Activated T-helper 17 cell treated with anti-CD3 and anti-CD28 coated beads, Interleukin-2, amount 50 U/mL, for 72 hours (primary cell): ENCODE measurements around the gene PGGT1B. TPM values are rescaled to one million over a fixed set of nuclear protein-coding genes. Genes with fewer than 3 reads are reported as not detected.

Experiments
- ATAC-seq: fragments of 150-1000 bp; cut with Tn5 transposase; replicated peaks from 2 replicates; pipeline ENCODE4 v1.10.0; 2021; ENCODE audit warnings: mild to moderate bottlenecking, moderate library complexity
- H3K27ac Mint-ChIP-seq: one replicate; pipeline ENCODE4 v1.8.0; 2022; ENCODE audit warnings: mixed read lengths
- H3K27me3 Mint-ChIP-seq: one replicate; pipeline ENCODE4 v1.8.0; 2022; ENCODE audit warnings: mixed read lengths
- H3K36me3 Mint-ChIP-seq: one replicate; pipeline ENCODE4 v1.8.0; 2022; ENCODE audit warnings: low read depth, mild to moderate bottlenecking, mixed read lengths
- H3K4me1 Mint-ChIP-seq: one replicate; pipeline ENCODE4 v1.8.0; 2022; ENCODE audit warnings: mixed read lengths
- H3K4me3 Mint-ChIP-seq: one replicate; pipeline ENCODE4 v1.8.0; 2022; ENCODE audit warnings: mild to moderate bottlenecking, mixed read lengths
- H3K9me3 Mint-ChIP-seq: one replicate; pipeline ENCODE4 v1.8.0; 2022; ENCODE audit warnings: mixed read lengths
- total RNA-seq, 2 donors: library from RNA; stranded (reverse); gene quantifications; one replicate each; pipeline ENCODE4 v1.2.3, GENCODE V29; 2022

Gene PGGT1B
- total RNA-seq, 2 donors from 2014 or later, result 33.7 to 42.9 TPM

- no peaks in the 10 kb centered on the region for H3K9me3 Mint-ChIP-seq
- H3K4me3 Mint-ChIP-seq, result no peak overlapping the region
- peaks cover 95% of the 10 kb centered on the region for H3K36me3 Mint-ChIP-seq
- no peak overlapping the region for H3K27ac Mint-ChIP-seq
- no peaks in the 10 kb centered on the region for H3K4me1 Mint-ChIP-seq
- ATAC-seq, result no peak
- H3K27me3 Mint-ChIP-seq, result no peaks in the 10 kb centered on the region
Observed at GRCh38 chr5:115231598-115231997, 31.1 kb downstream of the PGGT1B start.

- H3K4me3 Mint-ChIP-seq, result no peak overlapping the region
- no peaks in the 10 kb centered on the region for H3K27me3 Mint-ChIP-seq
- H3K27ac Mint-ChIP-seq, result no peak overlapping the region
- no peaks in the 10 kb centered on the region for H3K4me1 Mint-ChIP-seq
- peaks cover 86% of the 10 kb centered on the region for H3K36me3 Mint-ChIP-seq
- no peak for ATAC-seq
- no peaks in the 10 kb centered on the region for H3K9me3 Mint-ChIP-seq
Observed at GRCh38 chr5:115229606-115230005, 33.1 kb downstream of the PGGT1B start.

DNA sequence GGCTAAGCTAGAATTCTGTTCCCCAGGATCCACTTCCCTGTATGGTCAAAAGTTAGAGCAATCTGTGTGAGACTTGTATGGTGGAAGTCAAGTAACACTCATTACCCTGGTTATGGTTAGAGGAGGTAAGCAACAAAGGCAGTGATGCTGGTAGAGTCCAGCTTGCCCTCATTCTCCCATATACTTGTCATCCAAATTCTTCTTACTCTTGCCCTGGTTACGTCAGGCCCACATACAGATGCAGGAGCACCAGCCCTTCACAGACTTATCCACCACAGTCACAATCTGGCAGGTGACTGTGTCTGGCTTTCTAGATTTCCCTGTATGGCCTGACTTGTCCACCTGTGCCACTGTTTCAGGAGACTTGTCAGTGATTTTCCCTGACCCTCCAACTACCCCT, 35.4 kb downstream of the PGGT1B start:
- H3K9me3 Mint-ChIP-seq, result no peaks in the 10 kb centered on the region
- H3K36me3 Mint-ChIP-seq, result peaks cover 85% of the 10 kb centered on the region
- no peak for ATAC-seq
- no peak overlapping the region for H3K4me3 Mint-ChIP-seq
- H3K4me1 Mint-ChIP-seq, result no peaks in the 10 kb centered on the region
- H3K27ac Mint-ChIP-seq, result no peak overlapping the region
- no peaks in the 10 kb centered on the region for H3K27me3 Mint-ChIP-seq

DNA sequence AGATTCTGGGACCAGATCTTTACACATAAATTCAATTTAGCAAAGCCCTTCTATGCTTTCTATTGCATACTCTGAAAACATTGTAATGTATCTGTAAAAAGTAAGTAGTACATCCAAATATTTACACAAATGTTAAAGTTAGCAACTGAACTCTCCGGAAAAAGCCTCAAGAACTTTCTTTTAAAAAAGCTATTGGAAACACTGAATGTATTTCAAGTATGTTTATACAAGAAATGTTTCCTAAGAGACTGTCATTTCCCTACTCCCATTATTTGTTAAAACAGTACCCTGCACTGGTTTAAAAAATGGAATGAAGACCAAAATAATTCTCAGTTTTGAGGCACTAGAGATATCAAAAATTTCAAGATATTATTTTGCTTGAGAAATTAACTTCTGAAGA, 48.1 kb downstream of the PGGT1B start:
- no peaks in the 10 kb centered on the region for H3K9me3 Mint-ChIP-seq
- peaks cover 81% of the 10 kb centered on the region for H3K36me3 Mint-ChIP-seq
- H3K27me3 Mint-ChIP-seq, result no peaks in the 10 kb centered on the region
- H3K27ac Mint-ChIP-seq, result no peak overlapping the region
- H3K4me1 Mint-ChIP-seq, result peaks cover 4% of the 10 kb centered on the region
- no peak overlapping the region for H3K4me3 Mint-ChIP-seq
- no peak for ATAC-seq

DNA sequence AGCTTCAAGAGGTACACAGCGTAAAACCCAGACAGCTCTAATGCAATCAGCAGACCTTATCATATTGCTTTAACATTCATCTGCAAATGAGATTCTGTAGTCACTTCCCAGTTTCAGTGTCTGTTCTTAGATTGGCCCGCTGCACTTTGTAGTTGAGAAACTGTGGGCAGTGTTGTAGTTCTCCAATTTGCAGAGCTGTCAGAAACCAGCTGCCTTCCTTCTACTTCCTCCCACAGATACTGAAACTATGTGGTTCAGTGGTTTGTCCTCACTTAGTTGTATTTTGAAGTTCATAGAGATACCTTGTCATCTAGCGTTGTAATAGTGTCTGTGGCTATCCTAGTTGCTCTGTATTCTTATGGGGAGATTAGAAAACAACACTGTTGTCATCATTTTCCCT, 53.4 kb downstream of the PGGT1B start:
- Mint-ChIP-seq H3K27me3 (no peaks in the 10 kb centered on the region), H3K4me1 (peaks cover 8% of the 10 kb centered on the region), H3K4me3 (no peak overlapping the region), H3K9me3 (no peaks in the 10 kb centered on the region), H3K36me3 (peaks cover 60% of the 10 kb centered on the region), H3K27ac (peak overlapping the region; percentile 53)
- peak; percentile 97 for ATAC-seq

GRCh38 chr5:115202952-115203351, 59.7 kb downstream of the PGGT1B start:
- Mint-ChIP-seq H3K27me3 (no peaks in the 10 kb centered on the region), H3K9me3 (no peaks in the 10 kb centered on the region), H3K4me3 (no peak overlapping the region), H3K4me1 (no peaks in the 10 kb centered on the region), H3K36me3 (peaks cover 6% of the 10 kb centered on the region), H3K27ac (no peak overlapping the region)
- no peak for ATAC-seq

- H3K36me3 Mint-ChIP-seq, result no peaks in the 10 kb centered on the region
- H3K4me3 Mint-ChIP-seq, result no peak overlapping the region
- ATAC-seq, result no peak
- no peaks in the 10 kb centered on the region for H3K9me3 Mint-ChIP-seq
- H3K27me3 Mint-ChIP-seq, result no peaks in the 10 kb centered on the region
- no peak overlapping the region for H3K27ac Mint-ChIP-seq
- no peaks in the 10 kb centered on the region for H3K4me1 Mint-ChIP-seq
Observed at GRCh38 chr5:115196161-115196560, 66.5 kb downstream of the PGGT1B start.

GRCh38 chr5:115194676-115195075, 68.0 kb downstream of the PGGT1B start:
- no peaks in the 10 kb centered on the region for H3K27me3 Mint-ChIP-seq

GRCh38 chr5:115193295-115193694, 69.4 kb downstream of the PGGT1B start:
- Mint-ChIP-seq H3K36me3 (no peaks in the 10 kb centered on the region), H3K4me3 (no peak overlapping the region), H3K27me3 (no peaks in the 10 kb centered on the region), H3K4me1 (no peaks in the 10 kb centered on the region), H3K27ac (no peak overlapping the region), H3K9me3 (no peaks in the 10 kb centered on the region)
- ATAC-seq, result no peak

More at GRCh38 chr5:115194676-115195075, 68.0 kb downstream of the PGGT1B start:
- no peaks in the 10 kb centered on the region for H3K9me3 Mint-ChIP-seq
- no peak for ATAC-seq
- no peaks in the 10 kb centered on the region for H3K4me1 Mint-ChIP-seq
- no peak overlapping the region for H3K27ac Mint-ChIP-seq
- no peak overlapping the region for H3K4me3 Mint-ChIP-seq
- H3K36me3 Mint-ChIP-seq, result no peaks in the 10 kb centered on the region

GRCh38 chr5:115192098-115192497, 70.6 kb downstream of the PGGT1B start:
- no peaks in the 10 kb centered on the region for H3K36me3 Mint-ChIP-seq
- no peaks in the 10 kb centered on the region for H3K4me1 Mint-ChIP-seq
- H3K27ac Mint-ChIP-seq, result no peak overlapping the region
- H3K4me3 Mint-ChIP-seq, result no peak overlapping the region
- no peaks in the 10 kb centered on the region for H3K9me3 Mint-ChIP-seq
- ATAC-seq, result no peak
- peaks cover 3% of the 10 kb centered on the region for H3K27me3 Mint-ChIP-seq

GRCh38 chr5:115191474-115192031, 71.1 kb downstream of the PGGT1B start:
- Mint-ChIP-seq H3K4me3 (no peak overlapping the region), H3K9me3 (no peaks in the 10 kb centered on the region), H3K27ac (no peak overlapping the region), H3K27me3 (peaks cover 7% of the 10 kb centered on the region), H3K36me3 (no peaks in the 10 kb centered on the region), H3K4me1 (no peaks in the 10 kb centered on the region)
- ATAC-seq, result no peak

- Mint-ChIP-seq H3K4me1 (no peaks in the 10 kb centered on the region), H3K4me3 (no peak overlapping the region), H3K9me3 (no peaks in the 10 kb centered on the region), H3K27me3 (peaks cover 7% of the 10 kb centered on the region), H3K27ac (no peak overlapping the region), H3K36me3 (no peaks in the 10 kb centered on the region)
- ATAC-seq, result no peak
Observed at GRCh38 chr5:115190388-115190787, 72.3 kb downstream of the PGGT1B start.

DNA sequence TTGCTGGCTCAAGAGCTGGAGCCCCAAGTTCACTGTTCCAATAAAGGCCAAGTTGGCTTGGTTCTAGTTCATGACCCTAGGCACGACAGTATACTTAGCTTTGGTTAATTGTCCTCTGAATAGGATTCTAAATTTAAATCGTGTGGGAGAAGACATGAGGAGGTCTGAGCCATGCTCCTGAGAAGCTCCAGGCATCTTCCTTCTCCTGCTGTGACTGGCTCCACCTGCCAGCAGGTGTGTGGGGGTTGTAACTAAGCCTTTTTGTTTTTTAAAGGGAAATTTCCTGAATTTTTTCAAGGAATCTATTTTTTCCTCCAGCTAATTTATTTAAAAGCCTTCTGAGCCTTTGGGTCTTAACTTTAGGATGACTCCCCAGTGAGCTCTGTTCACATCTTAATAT, 72.8 kb downstream of the PGGT1B start:
- no peak overlapping the region for H3K27ac Mint-ChIP-seq
- no peak overlapping the region for H3K4me3 Mint-ChIP-seq
- H3K4me1 Mint-ChIP-seq, result no peaks in the 10 kb centered on the region
- peaks cover 11% of the 10 kb centered on the region for H3K27me3 Mint-ChIP-seq
- no peaks in the 10 kb centered on the region for H3K36me3 Mint-ChIP-seq
- no peaks in the 10 kb centered on the region for H3K9me3 Mint-ChIP-seq
- no peak for ATAC-seq

- H3K4me1 Mint-ChIP-seq, result no peaks in the 10 kb centered on the region
- peak; percentile 24 for ATAC-seq
- peaks cover 28% of the 10 kb centered on the region for H3K27me3 Mint-ChIP-seq
Observed at GRCh38 chr5:115186794-115187193, 75.9 kb downstream of the PGGT1B start.

GRCh38 chr5:115184770-115185169, 77.9 kb downstream of the PGGT1B start:
- Mint-ChIP-seq H3K36me3 (no peaks in the 10 kb centered on the region), H3K4me3 (no peak overlapping the region), H3K27ac (no peak overlapping the region), H3K9me3 (no peaks in the 10 kb centered on the region), H3K27me3 (peaks cover 46% of the 10 kb centered on the region), H3K4me1 (peaks cover 4% of the 10 kb centered on the region)
- ATAC-seq, result peak; percentile 35

More at GRCh38 chr5:115186794-115187193, 75.9 kb downstream of the PGGT1B start:
- no peaks in the 10 kb centered on the region for H3K36me3 Mint-ChIP-seq
- no peak overlapping the region for H3K4me3 Mint-ChIP-seq
- H3K27ac Mint-ChIP-seq, result no peak overlapping the region
- no peaks in the 10 kb centered on the region for H3K9me3 Mint-ChIP-seq

- no peak overlapping the region for H3K4me3 Mint-ChIP-seq
- no peak for ATAC-seq
- H3K27ac Mint-ChIP-seq, result no peak overlapping the region
- H3K27me3 Mint-ChIP-seq, result peaks cover 67% of the 10 kb centered on the region
- peaks cover 6% of the 10 kb centered on the region for H3K4me1 Mint-ChIP-seq
- H3K9me3 Mint-ChIP-seq, result no peaks in the 10 kb centered on the region
- no peaks in the 10 kb centered on the region for H3K36me3 Mint-ChIP-seq
Observed at GRCh38 chr5:115181757-115182156, 80.9 kb downstream of the PGGT1B start.
